K562 (cell line): ENCODE data around the gene POLR1C. TPM values are rescaled to one million over a fixed set of nuclear protein-coding genes. Genes with fewer than 3 reads are reported as not detected.
A peak's percentile ranks its signal among the peaks of the same experiment; 100 is the strongest.

Experiments
- ATAC-seq: fragments of 200-7000 bp; cut with Tn5 transposase; 3 replicates; pipeline ENCODE4 v1.9.1; 2020; ENCODE audit warnings: moderate library complexity
- BruUV-seq: library from RNA; stranded (reverse); fragments of 400-500 nt; replicated peaks from 2 replicates; lab custom pipeline; 2021; lab: Mats Ljungman, UMichigan
- CTCF ChIA-PET: fragments of 300-600 bp; formaldehyde crosslinking; extraction: SDS; loops from one replicate; lab custom pipeline; 2021; ENCODE audit warnings: low intra/inter-chr PET ratio; lab: Yijun Ruan, JAX
- POLR2A ChIA-PET: fragments of 300-600, 350-650 bp; sonication (Branson Sonifier 250); formaldehyde crosslinking; extraction: SDS; loops from one replicate; lab custom pipeline; 2021; ENCODE audit warnings: antibody characterized with exemption, inconsistent platforms; lab: Yijun Ruan, JAX
- DNase-seq, 4 experiments: peaks; one replicate each; pipeline versions ENCODE4 v3.0.0 to v3.0.0-alpha.2; 2011 to 2018; ENCODE audit warnings: low spot score in 3 of 4, mixed read lengths in 3 of 4; ENCODE audit errors: extremely low read depth in 1 of 4
- FAIRE-seq: peaks from 2 replicates; lab custom pipeline; 2011; peaks lifted over from hg19 to GRCh38; lab: Jason Lieb, UNC
- H2AFZ ChIP-seq: 2 replicates; pipeline ENCODE4 v1.6.0; 2011; ENCODE audit warnings: low read depth, low read length, control low read depth, inconsistent platforms
- H3K27ac ChIP-seq: fragments of 200-600 bp; 3 replicates; pipeline ENCODE4 v1.8.0; 2011; ENCODE audit warnings: low read depth, mild to moderate bottlenecking, control low read depth, inconsistent platforms, low read length, moderate library complexity, mixed read lengths; ENCODE audit errors: extremely low read depth
- H3K27me3 ChIP-seq, 2 experiments: fragments of 300-600 bp in 1 of 2; 2 replicates in 1 of 2; 3 replicates in 1 of 2; pipeline versions ENCODE4 v1.6.0 to v1.8.0; 2011; ENCODE audit warnings: inconsistent platforms in 2 of 2, low read length in 2 of 2, mild to moderate bottlenecking in 1 of 2, mixed read lengths in 1 of 2, moderate library complexity in 1 of 2; ENCODE audit not compliant: control insufficient read depth in 2 of 2, insufficient read depth in 2 of 2
- H3K36me3 ChIP-seq: fragments of 300-600 bp; 3 replicates; pipeline ENCODE4 v1.8.0; 2011; ENCODE audit warnings: mild to moderate bottlenecking, low read length, inconsistent platforms; ENCODE audit not compliant: control insufficient read depth, insufficient read depth
- H3K4me1 ChIP-seq, 2 experiments: fragments of 200-600 bp in 1 of 2; replicated peaks in 1 of 2; 2 replicates in 1 of 2; 3 replicates in 1 of 2; pipeline versions ENCODE4 v1.5.1 to v1.8.0; 2011; ENCODE audit warnings: inconsistent platforms in 2 of 2, low read length in 2 of 2, mild to moderate bottlenecking in 1 of 2, mixed read lengths in 1 of 2, moderate library complexity in 1 of 2; ENCODE audit not compliant: control insufficient read depth in 2 of 2, insufficient read depth in 2 of 2
- H3K4me2 ChIP-seq: 2 replicates; pipeline ENCODE4 v1.6.1; 2011; ENCODE audit warnings: low read length, control low read depth, inconsistent platforms, mixed read lengths; ENCODE audit not compliant: insufficient read depth
- H3K4me3 ChIP-seq: fragments of 200-600 bp; sonication (generic), shearing (Covaris generic); 2 replicates; pipeline ENCODE4 v1.5.1; 2016; ENCODE audit warnings: control low read depth, inconsistent platforms
- H3K79me2 ChIP-seq: fragments of 200-600 bp; 3 replicates; pipeline ENCODE4 v1.8.0; 2011; ENCODE audit warnings: low read length, inconsistent platforms; ENCODE audit not compliant: control insufficient read depth, insufficient read depth
- H3K9ac ChIP-seq, 2 experiments: 2 replicates each; pipeline versions ENCODE4 v1.6.0 to v1.6.1; 2011; ENCODE audit warnings: low read depth in 2 of 2, low read length in 2 of 2, control low read depth in 1 of 2, inconsistent platforms in 1 of 2, mild to moderate bottlenecking in 1 of 2, mixed read lengths in 1 of 2; ENCODE audit not compliant: insufficient read depth in 1 of 2
- H3K9me1 ChIP-seq: one replicate; pipeline ENCODE4 v1.6.0; 2011; ENCODE audit warnings: inconsistent platforms, mild to moderate bottlenecking, low read length, moderate library complexity; ENCODE audit not compliant: control insufficient read depth, insufficient read depth
- H3K9me3 ChIP-seq: replicated peaks from 2 replicates; pipeline ENCODE4 v1.5.1; 2011; ENCODE audit warnings: low read depth, low read length, inconsistent platforms; ENCODE audit not compliant: control insufficient read depth, insufficient read depth
- H4K20me1 ChIP-seq: replicated peaks from 2 replicates; pipeline ENCODE4 v1.6.1; 2011; ENCODE audit warnings: low read length, inconsistent platforms, mixed read lengths; ENCODE audit not compliant: control insufficient read depth, insufficient read depth
- ARID2 ChIP-seq: fragments of 450-650 bp; IDR thresholded peaks from 2 replicates; pipeline ENCODE4 v1.6.1; 2017; ENCODE audit warnings: antibody characterized with exemption, mild to moderate bottlenecking
- CC2D1A ChIP-seq: fragments of 450-650 bp; IDR thresholded peaks from 2 replicates; pipeline ENCODE4 v1.6.1; 2017; ENCODE audit warnings: mild to moderate bottlenecking
- CREM ChIP-seq: IDR thresholded peaks from 2 replicates; pipeline ENCODE4 v1.6.1; 2014; ENCODE audit warnings: antibody characterized with exemption, low read depth
- MLX ChIP-seq, 2 experiments: fragments of 450-650 bp in 1 of 2; sonication (generic) in 1 of 2; formaldehyde crosslinking; conservative IDR thresholded peaks; 2 replicates each; pipeline versions ENCODE4 v1.4.0 to v1.8.1; 2020 to 2022; ENCODE audit warnings: mild to moderate bottlenecking in 1 of 2, missing genetic modification reagents in 1 of 2
- PCBP1 ChIP-seq: fragments of 200-400 bp; formaldehyde crosslinking; IDR thresholded peaks from 2 replicates; pipeline ENCODE4 v1.6.1; 2018; ENCODE audit warnings: mild to moderate bottlenecking, low read depth, low read length; ENCODE audit not compliant: poor library complexity, severe bottlenecking
- RB1 ChIP-seq: fragments of 450-650 bp; IDR thresholded peaks from 2 replicates; pipeline ENCODE4 v1.6.1; 2017; ENCODE audit warnings: low read depth, mild to moderate bottlenecking
- RCOR1 ChIP-seq, 2 experiments: IDR thresholded peaks; 2 replicates each; pipeline ENCODE4 v1.6.1; 2012; ENCODE audit warnings: low read depth in 2 of 2, low read length in 2 of 2, borderline replicate concordance in 1 of 2, improper control_type of control experiment in 1 of 2
- REST ChIP-seq, 2 experiments: fragments of 450-650 bp; formaldehyde crosslinking in 1 of 2; IDR thresholded peaks; 2 replicates each; pipeline versions ENCODE4 v1.4.0 to v1.6.1; 2014 to 2020; ENCODE audit warnings: mild to moderate bottlenecking in 2 of 2, borderline replicate concordance in 1 of 2, low read depth in 1 of 2
- SMC3 ChIP-seq: conservative IDR thresholded peaks from 2 replicates; pipeline ENCODE4 v1.6.1; 2011; ENCODE audit warnings: low read depth, low read length, improper control_type of control experiment; ENCODE audit not compliant: insufficient read depth
- YY1 ChIP-seq, 3 experiments: IDR thresholded peaks; 2 replicates each; pipeline ENCODE4 v1.6.1; 2011; ENCODE audit warnings: low read length in 2 of 3, mild to moderate bottlenecking in 2 of 3, moderate library complexity in 2 of 3, borderline replicate concordance in 1 of 3, control low read depth in 1 of 3, low read depth in 1 of 3; ENCODE audit not compliant: insufficient read depth in 3 of 3, insufficient replicate concordance in 2 of 3, control insufficient read depth in 1 of 3, insufficient read length in 1 of 3; ENCODE audit errors: extremely low read depth in 1 of 3
- WGBS: fragments of 100-300 bp; shearing (Covaris generic); methylation state at CpG from one replicate; pipeline ENCODE4 v1.1.6; 2016; ENCODE audit warnings: low coverage, mixed read lengths; ENCODE audit not compliant: insufficient coverage; ENCODE audit errors: missing lambda C conversion rate; 5-methylcytosine and 5-hydroxymethylcytosine counted together
- in situ Hi-C: fragments of 300-500 bp; cut with MboI; formaldehyde crosslinking; loops from 4 replicates; pipeline ENCODE4 v1.15.0; 2018; ENCODE audit warnings: inconsistent platforms, mixed read lengths
- intact Hi-C: fragments of 100-400 bp; cut with micrococcal nuclease; formaldehyde crosslinking; loops from 2 replicates; pipeline ENCODE4 v1.14.2; 2022
- polyA plus RNA-seq, 8 experiments: library from polyadenylated mRNA; depleted of rRNA in 4 of 8; stranded (reverse) in 5 of 8; unstranded in 3 of 8; fragments of >200 nt; fragmentation: Nextera tagmentation in 2 of 8; fragmentation: Illumina TruSeq in 1 of 8; extraction: Ambion mirVana in 2 of 8; extraction: Trizol in 1 of 8; gene quantifications; 2 replicates each; pipeline versions ENCODE4 v1.2.1 to v1.2.3, GENCODE V29; 2011 to 2014; ENCODE audit warnings: inconsistent platforms in 1 of 8, missing spikeins in 1 of 8
- total RNA-seq, 7 experiments: library from RNA; depleted of rRNA in 6 of 7; stranded (reverse); fragments of >200 nt in 6 of 7; fragmentation: Illumina TruSeq in 2 of 7; extraction: Trizol in 2 of 7; gene quantifications; 2 replicates each; pipeline versions ENCODE4 v1.2.1 to v1.2.3, GENCODE V29; 2011 to 2021; ENCODE audit warnings: low replicate concordance in 1 of 7

POLR1C gene
- total and polyA plus RNA-seq, 9 of the 15 experiments (the other 6 are each of a cell fraction or from before 2014, with no cell fraction given): 83.5 to 429 (median 120) TPM

- ChIA-PET CTCF (interaction anchor here (0.6 to 1.4 kb wide), 10 partner anchors 11 to 596 kb away, joined by 3 to 7 read pairs (median 4); partner anchors contain the start of gene DLK2), POLR2A (interaction anchor here (0.6 to 8.5 kb wide), 4 partner anchors 9 to 95 kb away, joined by 3 to 54 read pairs (median 4); partner anchors contain the start of gene LRRC73)
- 61% methylated on average over 14 of the region's 18 CpGs for WGBS
- no peak overlapping the region for H2AFZ ChIP-seq
- in situ Hi-C loops: no loop called here
- no peak overlapping the region; the same call in 1 of the 2 replicates for H3K4me2 ChIP-seq
- ATAC-seq (peak; percentile 91), DNase-seq (peak; percentile 77 to 89 (median 86)), FAIRE-seq (peak; percentile 80)
- no TSS peak for BruUV-seq
- peaks cover 3% of the 10 kb centered on the region for H3K9me1 ChIP-seq
- H3K36me3 ChIP-seq: peaks cover 41% of the 10 kb centered on the region; the same call in 2 of the 3 replicates
- H3K9ac ChIP-seq: peak overlapping the region in 1 of 2 experiments; percentile 73; a peak in 2 of 4 replicates
- H4K20me1 ChIP-seq: peaks cover 22% of the 10 kb centered on the region
- no peak overlapping the region for H3K27ac ChIP-seq
- no peaks in the 10 kb centered on the region for H3K27me3 ChIP-seq
- H3K9me3 ChIP-seq: no peaks in the 10 kb centered on the region
- H3K4me3 ChIP-seq: no peak overlapping the region
- 0 out of 3 replicates have a peak, but pooled peaks cover 3% of the 10 kb centered on the region for H3K79me2 ChIP-seq
- H3K4me1 ChIP-seq: peaks cover 16 to 28% of the 10 kb centered on the region in 2 experiments
- intact Hi-C loops: loop anchor here (1.0 kb wide), 1 partner anchor 42 kb away; no protein-coding TSS in a partner anchor
- peak; percentile 25; the same call in 1 of the 2 replicates for TF ChIP-seq CREM
- peak; percentile 73; the same call in 1 of the 2 replicates for TF ChIP-seq ARID2
- TF ChIP-seq RCOR1 (IDR thresholded peaks at IDR 0.05; ENCODE audit: borderline replicate concordance in 1 of 2, low read depth in 2 of 2, low read length in 2 of 2): peak in 1 of 2 experiments; percentile 57; a peak in 2 of 4 replicates
- TF ChIP-seq CC2D1A: peak; percentile 57; the same call in 1 of the 2 replicates
- TF ChIP-seq SMC3: peak; percentile 92
- TF ChIP-seq MLX (CRISPR knock-in tag; conservative IDR thresholded peaks at IDR 0.05): no peak
- peak; percentile 80 for TF ChIP-seq REST (IDR thresholded peaks at IDR 0.05; ENCODE audit: borderline replicate concordance)
- no peak for TF ChIP-seq REST (CRISPR knock-in tag; IDR thresholded peaks at IDR 0.05; ENCODE audit: low read depth)
- peak; percentile 80; the same call in 1 of the 2 replicates for TF ChIP-seq RB1
- TF ChIP-seq YY1 (IDR thresholded peaks at IDR 0.05; ENCODE audit: borderline replicate concordance in 1 of 3, control insufficient read depth in 1 of 3, extremely low read depth in 1 of 3, insufficient read depth in 3 of 3, insufficient read length in 1 of 3, insufficient replicate concordance in 2 of 3, low read depth in 1 of 3, low read length in 2 of 3): peak in 1 of 3 experiments; percentile 32
- TF ChIP-seq PCBP1: peak; percentile 50
These were observed 20.3 kb upstream of the POLR1C start for GRCh38 chr6:43496370-43497128.
